Omental fat pad (tissue), 4 donors: ENCODE data around the gene MRPL39. TPM values are rescaled to one million over a fixed set of nuclear protein-coding genes. Genes with fewer than 3 reads are reported as not detected.

Experiments used
- ATAC-seq: fragments of 150-250 bp; one replicate; pipeline ENCODE4 v1.9.1; 2016; ENCODE audit warnings: mild to moderate bottlenecking, moderate library complexity; ENCODE audit not compliant: low FRiP score
- DNase-seq: peaks from one replicate; pipeline ENCODE4 v3.0.0-alpha.2; 2019; ENCODE audit warnings: low spot score
- total RNA-seq, 4 donors: library from RNA; depleted of rRNA; stranded (reverse); fragments of >200 nt; gene quantifications; one replicate each; pipeline ENCODE4 v1.1.0, GENCODE V29; 2016
- TF ChIP-seq, protein P1 (sequence below), 3 donors: fragments of 450-650 bp; IDR thresholded peaks; one replicate each; pipeline ENCODE4 v1.5.1; 2016 to 2017; ENCODE audit warnings: antibody characterized with exemption in 3 of 3, mild to moderate bottlenecking in 3 of 3, moderate library complexity in 2 of 3

Gene MRPL39
- total RNA-seq, 4 donors from 2014 or later = 14.2 to 18.6 (median 14.9) TPM

DNA sequence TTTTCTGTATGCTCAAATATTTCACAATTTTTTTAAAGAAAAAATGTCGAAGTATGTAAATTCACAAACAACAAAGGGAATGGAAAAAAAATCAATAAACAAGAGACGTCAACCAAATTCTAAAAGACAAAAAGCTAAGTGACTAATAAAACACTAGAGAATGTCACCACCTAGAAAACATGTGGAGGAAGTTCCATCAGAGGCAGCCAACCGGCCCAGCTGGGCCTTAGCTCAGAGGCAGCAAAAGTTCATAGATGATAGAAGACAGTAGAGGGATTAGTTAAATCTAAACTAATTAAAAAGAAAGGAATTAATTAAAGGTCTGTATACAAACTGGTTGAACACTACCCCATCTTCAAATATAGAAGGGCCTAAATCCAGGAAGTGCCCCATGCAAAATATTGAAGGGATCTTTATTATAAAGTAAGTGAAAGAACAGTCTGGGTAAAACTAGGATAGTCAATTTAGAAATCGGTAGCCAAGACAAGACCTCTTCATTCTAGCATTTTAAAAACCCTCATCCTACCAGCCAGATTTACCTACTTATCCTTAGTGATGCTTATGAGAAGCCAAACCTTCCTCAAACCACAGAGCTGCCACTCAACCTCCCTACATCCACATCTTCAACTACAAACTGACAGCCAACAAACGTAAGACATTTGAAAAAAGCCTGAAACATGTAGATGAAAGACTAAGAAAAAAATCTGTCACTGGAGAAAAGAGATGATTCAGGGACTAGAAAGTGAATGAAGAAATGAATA is 23.7 kb downstream of the MRPL39 start:
- ATAC-seq (no peak), DNase-seq (no peak)
- TF ChIP-seq, protein P1, sequence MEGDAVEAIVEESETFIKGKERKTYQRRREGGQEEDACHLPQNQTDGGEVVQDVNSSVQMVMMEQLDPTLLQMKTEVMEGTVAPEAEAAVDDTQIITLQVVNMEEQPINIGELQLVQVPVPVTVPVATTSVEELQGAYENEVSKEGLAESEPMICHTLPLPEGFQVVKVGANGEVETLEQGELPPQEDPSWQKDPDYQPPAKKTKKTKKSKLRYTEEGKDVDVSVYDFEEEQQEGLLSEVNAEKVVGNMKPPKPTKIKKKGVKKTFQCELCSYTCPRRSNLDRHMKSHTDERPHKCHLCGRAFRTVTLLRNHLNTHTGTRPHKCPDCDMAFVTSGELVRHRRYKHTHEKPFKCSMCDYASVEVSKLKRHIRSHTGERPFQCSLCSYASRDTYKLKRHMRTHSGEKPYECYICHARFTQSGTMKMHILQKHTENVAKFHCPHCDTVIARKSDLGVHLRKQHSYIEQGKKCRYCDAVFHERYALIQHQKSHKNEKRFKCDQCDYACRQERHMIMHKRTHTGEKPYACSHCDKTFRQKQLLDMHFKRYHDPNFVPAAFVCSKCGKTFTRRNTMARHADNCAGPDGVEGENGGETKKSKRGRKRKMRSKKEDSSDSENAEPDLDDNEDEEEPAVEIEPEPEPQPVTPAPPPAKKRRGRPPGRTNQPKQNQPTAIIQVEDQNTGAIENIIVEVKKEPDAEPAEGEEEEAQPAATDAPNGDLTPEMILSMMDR (IDR thresholded peaks at IDR 0.05) = no peak

DNA sequence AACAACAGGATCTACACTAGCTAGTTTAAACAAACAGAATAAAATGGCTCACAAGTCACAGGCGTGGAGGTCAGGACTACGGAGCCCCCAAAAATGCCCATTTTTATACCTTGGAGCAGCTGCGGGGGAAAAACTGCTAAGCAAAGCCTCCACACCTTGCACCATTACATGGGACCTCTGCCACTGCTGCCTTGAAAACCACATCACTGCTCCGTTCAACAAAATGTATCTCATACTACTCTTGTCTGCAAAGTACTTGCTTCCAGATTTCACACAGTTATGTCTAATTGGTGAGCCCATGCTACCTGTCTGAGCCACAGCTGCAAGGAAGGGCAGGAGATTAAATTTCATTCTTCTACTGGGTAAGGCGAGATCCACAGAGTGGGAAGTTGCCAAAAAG is 24.4 kb downstream of the MRPL39 start:
- DNase-seq (no peak), ATAC-seq (no peak)
- TF ChIP-seq, protein P1 (IDR thresholded peaks at IDR 0.05) = no peak

GRCh38 chr21:25582164-25582790 is 25.0 kb downstream of the MRPL39 start:
- TF ChIP-seq, protein P1 (IDR thresholded peaks at IDR 0.05) = no peak
- DNase-seq = no peak
- no peak for ATAC-seq

GRCh38 chr21:25581582-25581981 is 25.7 kb downstream of the MRPL39 start:
- TF ChIP-seq, protein P1 (IDR thresholded peaks at IDR 0.05) = no peak
- no peak for ATAC-seq
- DNase-seq = no peak

DNA sequence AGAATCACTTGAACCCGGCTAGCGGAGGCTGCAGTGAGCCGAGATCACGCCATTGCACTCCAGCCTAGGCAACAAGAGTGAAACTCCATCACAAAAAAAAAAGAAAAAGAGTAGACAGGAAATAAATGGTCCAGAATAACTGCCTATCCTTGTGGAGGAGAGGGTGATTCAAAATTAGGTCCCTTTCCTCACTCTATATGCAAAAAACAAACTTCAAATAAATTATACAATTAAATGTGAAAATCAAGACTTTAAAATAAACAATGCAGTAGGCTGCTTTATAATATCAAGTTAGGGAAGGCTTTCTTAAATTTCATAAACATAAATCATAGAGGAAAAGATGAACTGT is 26.4 kb downstream of the MRPL39 start:
- no peak for DNase-seq
- TF ChIP-seq, protein P1 (IDR thresholded peaks at IDR 0.05) = no peak
- ATAC-seq = no peak

- ATAC-seq = no peak
- DNase-seq = no peak
- TF ChIP-seq, protein P1 (IDR thresholded peaks at IDR 0.05) = no peak
Observed at GRCh38 chr21:25579226-25580013, 27.9 kb downstream of the MRPL39 start.
